Measurements from ENCODE around the gene TLCD2.

Gene TLCD2

DNA sequence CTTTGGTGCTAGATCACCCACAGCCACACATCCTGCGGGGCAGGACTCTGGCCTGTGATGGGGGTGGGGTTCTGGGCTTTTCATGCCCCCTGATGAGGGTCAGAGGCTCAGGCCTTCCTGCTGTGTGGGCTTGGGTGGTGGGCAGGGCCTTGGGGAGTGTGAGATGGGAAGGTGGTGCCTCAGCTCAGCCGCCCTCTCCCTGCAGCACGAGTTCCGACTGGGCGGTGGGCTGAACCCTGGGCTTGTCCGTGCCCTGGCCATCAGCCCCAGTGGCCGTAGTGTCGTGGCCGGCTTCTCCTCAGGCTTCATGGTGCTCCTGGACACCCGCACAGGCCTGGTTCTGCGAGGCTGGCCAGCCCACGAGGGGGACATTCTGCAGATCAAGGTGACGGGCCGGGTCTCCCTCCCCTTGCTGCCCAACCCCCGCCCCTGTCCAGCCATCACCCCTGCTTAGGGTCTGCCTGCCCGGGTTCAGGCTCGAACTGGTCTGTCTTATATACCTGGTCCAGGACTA lies 25.7 kb upstream of the TLCD2 start:
- no peak for DNase-seq (ENCODE audit: low read depth, low spot score)
- TF ChIP-seq, protein P1, sequence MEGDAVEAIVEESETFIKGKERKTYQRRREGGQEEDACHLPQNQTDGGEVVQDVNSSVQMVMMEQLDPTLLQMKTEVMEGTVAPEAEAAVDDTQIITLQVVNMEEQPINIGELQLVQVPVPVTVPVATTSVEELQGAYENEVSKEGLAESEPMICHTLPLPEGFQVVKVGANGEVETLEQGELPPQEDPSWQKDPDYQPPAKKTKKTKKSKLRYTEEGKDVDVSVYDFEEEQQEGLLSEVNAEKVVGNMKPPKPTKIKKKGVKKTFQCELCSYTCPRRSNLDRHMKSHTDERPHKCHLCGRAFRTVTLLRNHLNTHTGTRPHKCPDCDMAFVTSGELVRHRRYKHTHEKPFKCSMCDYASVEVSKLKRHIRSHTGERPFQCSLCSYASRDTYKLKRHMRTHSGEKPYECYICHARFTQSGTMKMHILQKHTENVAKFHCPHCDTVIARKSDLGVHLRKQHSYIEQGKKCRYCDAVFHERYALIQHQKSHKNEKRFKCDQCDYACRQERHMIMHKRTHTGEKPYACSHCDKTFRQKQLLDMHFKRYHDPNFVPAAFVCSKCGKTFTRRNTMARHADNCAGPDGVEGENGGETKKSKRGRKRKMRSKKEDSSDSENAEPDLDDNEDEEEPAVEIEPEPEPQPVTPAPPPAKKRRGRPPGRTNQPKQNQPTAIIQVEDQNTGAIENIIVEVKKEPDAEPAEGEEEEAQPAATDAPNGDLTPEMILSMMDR (IDR thresholded peaks at IDR 0.05; ENCODE audit: low read depth, low read length), result no peak
- no peak overlapping the region for H3K4me3 ChIP-seq (ENCODE audit: low read depth, low read length)
- in situ Hi-C loops (cut with HindIII; ENCODE audit: low sequenced_read_pairs), result no loop called here

DNA sequence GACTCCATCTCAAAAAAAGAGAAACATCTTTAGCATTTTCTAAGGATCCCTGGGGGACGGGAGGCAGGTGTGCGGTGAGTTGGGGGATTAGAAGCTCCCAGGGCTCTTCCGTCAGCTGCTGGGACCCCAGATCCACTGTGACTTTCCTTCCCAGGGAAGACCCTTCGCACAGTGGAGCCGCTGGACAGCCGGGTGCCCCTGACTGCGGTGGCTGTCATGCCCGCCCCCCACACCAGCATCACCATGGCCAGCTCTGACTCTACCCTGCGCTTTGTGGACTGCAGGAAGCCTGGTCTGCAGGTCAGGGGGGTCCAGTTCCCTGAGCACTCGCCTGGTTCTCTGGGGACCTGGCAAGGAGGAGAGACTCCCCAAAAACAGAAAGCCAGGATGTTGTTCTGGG lies 25.2 kb upstream of the TLCD2 start:
- TF ChIP-seq, protein P1 (IDR thresholded peaks at IDR 0.05; ENCODE audit: low read depth, low read length), result no peak
- no peak overlapping the region for H3K4me3 ChIP-seq (ENCODE audit: low read depth, low read length)
- no peak for DNase-seq (ENCODE audit: low read depth, low spot score)
- in situ Hi-C loops (cut with HindIII; ENCODE audit: low sequenced_read_pairs), result no loop called here

DNA sequence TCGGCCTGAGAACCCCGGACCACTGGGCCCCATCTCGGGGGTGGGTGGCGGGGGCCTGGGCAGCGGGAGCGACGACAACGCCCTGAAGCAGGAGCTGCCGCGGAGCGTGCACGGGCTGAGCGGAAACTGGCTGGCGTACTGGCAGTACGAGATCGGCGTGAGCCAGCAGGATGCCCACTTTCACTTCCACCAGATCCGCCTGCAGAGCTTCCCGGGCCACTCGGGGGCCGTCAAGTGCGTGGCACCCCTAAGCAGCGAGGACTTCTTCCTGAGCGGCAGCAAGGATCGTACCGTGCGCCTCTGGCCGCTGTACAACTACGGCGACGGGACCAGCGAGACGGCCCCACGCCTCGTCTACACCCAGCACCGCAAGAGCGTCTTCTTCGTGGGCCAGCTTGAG lies 23.6 kb upstream of the TLCD2 start:
- no peak overlapping the region for H3K4me3 ChIP-seq (ENCODE audit: low read depth, low read length)
- TF ChIP-seq, protein P1 (IDR thresholded peaks at IDR 0.05; ENCODE audit: low read depth, low read length), result no peak
- in situ Hi-C loops (cut with HindIII; ENCODE audit: low sequenced_read_pairs), result no loop called here
- no peak for DNase-seq (ENCODE audit: low read depth, low spot score)

DNA sequence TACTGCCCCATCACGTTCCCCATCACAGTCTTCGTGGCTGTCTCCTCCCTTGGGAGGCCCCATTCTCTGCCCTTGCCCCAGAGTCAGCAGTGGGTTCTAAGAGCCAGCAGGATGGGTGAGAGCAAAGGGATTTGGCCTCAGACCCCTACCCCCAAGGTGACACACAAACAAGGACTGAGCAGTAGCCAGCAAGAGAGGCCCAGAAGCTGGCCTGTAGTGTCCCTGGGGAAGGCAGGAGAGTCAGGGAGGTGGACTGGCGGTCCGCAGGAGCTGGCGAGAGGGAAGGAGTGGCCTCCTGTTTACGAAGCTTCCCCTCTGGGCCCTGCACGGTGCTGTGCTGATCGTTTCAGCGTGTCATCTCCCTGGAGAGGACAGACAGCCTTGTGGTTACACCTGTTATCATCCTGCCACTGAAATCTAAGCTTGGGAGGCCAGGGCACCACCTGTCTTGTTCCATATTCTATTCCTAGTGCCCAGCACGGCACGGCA lies 22.7 kb upstream of the TLCD2 start:
- no peak for DNase-seq (ENCODE audit: low read depth, low spot score)
- no peak overlapping the region for H3K4me3 ChIP-seq (ENCODE audit: low read depth, low read length)
- TF ChIP-seq, protein P1 (IDR thresholded peaks at IDR 0.05; ENCODE audit: low read depth, low read length), result no peak
- in situ Hi-C loops (cut with HindIII; ENCODE audit: low sequenced_read_pairs), result no loop called here

DNA sequence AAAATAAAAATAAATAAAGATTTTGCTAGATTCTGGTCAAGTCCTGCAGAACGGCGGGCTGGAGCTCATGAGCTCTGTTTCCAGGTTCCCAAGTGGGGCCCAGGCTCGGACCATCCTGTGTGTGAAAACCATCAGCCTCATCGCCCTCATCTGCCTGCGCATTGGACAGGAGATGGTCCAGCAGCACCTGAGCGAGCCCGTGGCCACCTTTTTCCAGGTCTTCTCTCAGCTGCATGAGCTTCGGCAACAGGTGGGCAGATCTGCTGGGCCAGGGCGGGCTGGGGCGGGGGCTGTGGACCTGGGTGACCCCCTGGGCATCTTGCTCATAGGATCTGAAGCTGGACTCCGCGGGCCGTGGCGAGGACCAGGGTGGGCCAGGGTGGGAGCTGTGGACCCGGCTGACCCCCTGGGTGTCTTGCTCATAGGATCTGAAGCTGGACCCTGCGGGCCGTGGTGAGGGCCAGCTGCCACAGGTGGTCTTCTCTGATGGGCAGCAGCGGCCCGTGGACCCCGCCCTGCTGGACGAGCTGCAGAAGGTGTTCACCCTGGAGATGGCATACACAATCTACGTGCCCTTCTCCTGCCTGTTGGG lies 22.2 kb upstream of the TLCD2 start:
- in situ Hi-C loops (cut with HindIII; ENCODE audit: low sequenced_read_pairs), result no loop called here
- no peak overlapping the region for H3K4me3 ChIP-seq (ENCODE audit: low read depth, low read length)
- TF ChIP-seq, protein P1 (IDR thresholded peaks at IDR 0.05; ENCODE audit: low read depth, low read length), result no peak
- no peak for DNase-seq (ENCODE audit: low read depth, low spot score)

DNA sequence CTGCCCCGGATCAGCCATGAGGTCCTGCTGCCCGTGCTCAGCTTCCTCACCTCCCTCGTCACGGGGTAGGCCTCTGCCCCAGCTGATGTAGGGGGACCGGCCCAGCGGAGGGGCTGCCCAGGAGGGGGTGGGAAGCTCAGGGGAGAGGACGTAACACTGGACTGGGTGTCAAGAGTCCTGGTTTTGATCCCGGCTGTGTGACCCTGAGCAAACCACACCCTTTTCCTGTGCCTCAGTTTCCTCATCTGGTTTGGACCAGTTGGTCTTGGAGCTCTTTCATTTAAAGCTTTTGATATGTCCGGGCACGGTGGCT lies 21.0 kb upstream of the TLCD2 start:
- in situ Hi-C loops (cut with HindIII; ENCODE audit: low sequenced_read_pairs), result no loop called here
- no peak for DNase-seq (ENCODE audit: low read depth, low spot score)
- TF ChIP-seq, protein P1 (IDR thresholded peaks at IDR 0.05; ENCODE audit: low read depth, low read length), result no peak
- H3K4me3 ChIP-seq (ENCODE audit: low read depth, low read length), result no peak overlapping the region
